HS-27A (cell line): Measurements from ENCODE around the gene CSH1.
"Not testable (repeated sequence)": the region's sequence is repeated elsewhere in the genome, so short reads cannot be mapped to it uniquely, and the experiment has no call there.

Source experiments
- DNase-seq: peaks from one replicate; pipeline ENCODE4 v3.0.0-alpha.2; 2012; ENCODE audit warnings: low read depth, missing footprints

Gene CSH1

GRCh38 chr17:63866625-63867024, 29.7 kb downstream of the CSH1 start:
- DNase-seq: not testable (repeated sequence)

DNA sequence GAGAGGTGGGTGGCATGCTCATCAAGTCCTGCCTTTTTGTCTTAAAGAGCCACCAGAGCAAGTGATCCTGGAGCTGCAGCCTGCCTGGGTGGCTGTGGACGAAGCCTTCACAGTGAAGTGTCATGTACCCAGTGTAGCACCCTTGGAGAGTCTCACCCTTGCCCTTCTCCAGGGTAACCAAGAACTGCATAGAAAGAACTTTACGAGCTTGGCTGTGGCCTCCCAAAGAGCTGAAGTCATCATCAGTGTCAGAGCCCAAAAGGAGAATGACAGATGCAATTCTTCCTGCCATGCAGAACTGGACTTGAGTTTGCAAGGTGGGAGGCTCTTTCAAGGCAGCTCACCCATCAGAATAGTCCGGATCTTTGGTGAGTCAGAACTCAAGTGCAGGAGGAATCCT, 37.1 kb downstream of the CSH1 start:
- no peak for DNase-seq

DNA sequence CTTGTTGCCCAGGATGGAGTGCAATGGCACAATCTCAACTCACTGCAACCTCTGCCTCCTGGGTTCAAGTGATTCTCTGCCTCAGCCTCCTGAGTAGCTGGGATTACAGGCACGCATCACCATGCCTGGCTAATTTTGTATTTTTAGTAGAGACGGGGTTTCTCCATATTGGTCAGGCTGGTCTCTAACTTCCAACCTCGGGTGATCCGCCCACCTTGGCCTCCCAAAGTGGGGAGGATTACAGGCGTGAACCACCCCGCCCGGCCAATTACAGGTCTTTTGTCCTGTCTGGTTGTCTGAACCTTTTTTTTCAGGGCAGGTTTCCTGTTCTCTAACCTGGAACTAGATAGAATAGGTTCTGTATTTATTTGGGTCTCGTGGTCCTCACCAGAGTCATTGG, 39.9 kb downstream of the CSH1 start:
- DNase-seq: not testable (repeated sequence)

DNA sequence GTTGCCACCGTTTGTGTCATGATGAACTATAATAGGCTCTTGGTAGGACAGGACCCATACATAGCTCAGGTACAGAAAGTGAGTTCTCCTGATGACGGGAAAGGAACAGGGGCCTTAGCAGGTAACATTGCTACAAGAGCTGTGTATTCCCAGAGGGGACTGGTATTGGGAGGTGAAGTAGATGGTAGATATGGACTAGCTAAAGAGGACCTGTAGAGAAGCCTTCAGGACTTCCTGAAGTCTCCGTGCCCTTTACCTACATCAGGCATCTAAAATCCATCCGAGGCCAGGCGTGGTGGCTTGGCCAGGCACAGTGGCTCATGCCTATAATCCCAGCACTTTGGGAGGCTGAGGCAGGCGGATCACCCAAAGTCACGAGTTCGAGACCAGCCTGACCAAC, 41.2 kb downstream of the CSH1 start:
- DNase-seq: no peak

- DNase-seq: no peak
Observed at GRCh38 chr17:63854709-63855108, 41.7 kb downstream of the CSH1 start.

DNA sequence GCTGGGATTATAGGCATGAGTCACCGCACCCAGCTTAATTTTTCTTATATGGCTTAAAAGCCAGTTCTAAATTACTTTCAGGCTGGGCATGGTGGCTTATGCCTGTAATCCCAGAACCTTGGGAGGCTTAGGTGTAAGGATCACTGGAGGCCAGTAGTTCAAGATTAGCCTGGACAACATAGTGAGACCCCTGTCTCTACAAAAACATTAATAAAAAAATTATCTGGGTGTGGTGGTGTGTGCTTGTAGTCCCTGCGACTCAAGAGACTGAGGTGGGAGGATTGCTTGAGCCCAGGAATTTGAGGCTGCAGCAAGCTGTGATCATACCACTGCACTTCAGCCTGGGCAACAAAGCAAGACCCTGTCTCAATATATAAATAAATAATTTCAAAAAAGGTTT, 43.1 kb downstream of the CSH1 start:
- DNase-seq: no peak

- DNase-seq: no peak
Observed at GRCh38 chr17:63850401-63850800, 46.0 kb downstream of the CSH1 start.

GRCh38 chr17:63848834-63849689, 47.3 kb downstream of the CSH1 start:
- DNase-seq: no peak

- DNase-seq: no peak
Observed at GRCh38 chr17:63847525-63848249, 48.7 kb downstream of the CSH1 start.

- no peak for DNase-seq
Observed at GRCh38 chr17:63845509-63845908, 50.9 kb downstream of the CSH1 start.
